Activated naive CD4-positive, alpha-beta T cell treated with anti-CD3 and anti-CD28 coated beads for 36 hours (primary cell): ENCODE results near the gene NID1. TPM values are rescaled to one million over a fixed set of nuclear protein-coding genes. Genes with fewer than 3 reads are reported as not detected.

Experiments used
- CTCF ChIA-PET: fragments of 350-600 bp; sonication (Branson Sonifier 250); formaldehyde crosslinking; loops from one replicate; lab custom pipeline; 2021; ENCODE audit warnings: antibody characterized with exemption; lab: Charles Lee
- DNase-seq: peaks from one replicate; pipeline ENCODE4 v3.0.0-alpha.2; 2020
- H3K27ac Mint-ChIP-seq: one replicate; pipeline ENCODE4 v1.8.0; 2021; ENCODE audit warnings: mild to moderate bottlenecking, mixed read lengths
- H3K27me3 Mint-ChIP-seq: one replicate; pipeline ENCODE4 v1.8.0; 2021; ENCODE audit warnings: low read depth, mixed read lengths
- H3K36me3 Mint-ChIP-seq: one replicate; pipeline ENCODE4 v1.8.0; 2021; ENCODE audit warnings: low read depth, mixed read lengths
- H3K4me1 Mint-ChIP-seq: one replicate; pipeline ENCODE4 v1.8.0; 2021; ENCODE audit warnings: low read depth, mixed read lengths
- H3K4me3 Mint-ChIP-seq: one replicate; pipeline ENCODE4 v1.8.0; 2021; ENCODE audit warnings: mild to moderate bottlenecking, moderate library complexity, mixed read lengths
- H3K9me3 Mint-ChIP-seq: one replicate; pipeline ENCODE4 v1.8.0; 2021; ENCODE audit warnings: mixed read lengths
- intact Hi-C: fragments of 100-400 bp; cut with micrococcal nuclease; formaldehyde crosslinking; loops from one replicate; pipeline ENCODE4 v1.15.1; 2023
- total RNA-seq, 2 experiments: library from RNA; stranded (reverse); gene quantifications; one replicate each; pipeline ENCODE4 v1.2.3, GENCODE V29; 2021

NID1 gene
- total RNA-seq, 2 experiments from 2014 or later, result 0.10 TPM; not detected in 1

GRCh38 chr1:236060286-236060685 is 4.6 kb downstream of the NID1 start:
- peaks cover 10% of the 10 kb centered on the region for H3K4me1 Mint-ChIP-seq
- no peaks in the 10 kb centered on the region for H3K36me3 Mint-ChIP-seq
- peaks cover 33% of the 10 kb centered on the region for H3K27me3 Mint-ChIP-seq
- DNase-seq, result no peak
- intact Hi-C loops, result loop anchor here (10.0 kb wide), 3 partner anchors 145 to 415 kb away; partner anchors contain the start of gene GNG4
- no peaks in the 10 kb centered on the region for H3K9me3 Mint-ChIP-seq
- no peak overlapping the region for H3K27ac Mint-ChIP-seq
- CTCF ChIA-PET, result no interaction called here
- no peak overlapping the region for H3K4me3 Mint-ChIP-seq

GRCh38 chr1:236059011-236059410 is 5.9 kb downstream of the NID1 start:
- no peak overlapping the region for H3K27ac Mint-ChIP-seq
- CTCF ChIA-PET, result no interaction called here
- no peaks in the 10 kb centered on the region for H3K9me3 Mint-ChIP-seq
- peaks cover 26% of the 10 kb centered on the region for H3K27me3 Mint-ChIP-seq
- H3K4me3 Mint-ChIP-seq, result no peak overlapping the region
- DNase-seq, result no peak
- intact Hi-C loops, result no loop called here
- H3K4me1 Mint-ChIP-seq, result peaks cover 8% of the 10 kb centered on the region
- no peaks in the 10 kb centered on the region for H3K36me3 Mint-ChIP-seq

- no peaks in the 10 kb centered on the region for H3K9me3 Mint-ChIP-seq
- H3K27me3 Mint-ChIP-seq, result peaks cover 20% of the 10 kb centered on the region
- H3K4me3 Mint-ChIP-seq, result no peak overlapping the region
- H3K4me1 Mint-ChIP-seq, result peaks cover 7% of the 10 kb centered on the region
- CTCF ChIA-PET, result interaction anchor here (1.8 kb wide), 1 partner anchor 86 kb away, joined by 6 read pairs; no protein-coding TSS in a partner anchor
- peak; percentile 16 for DNase-seq
- intact Hi-C loops, result loop anchor here (1.0 kb wide), 1 partner anchor 9 kb away; no protein-coding TSS in a partner anchor
- no peaks in the 10 kb centered on the region for H3K36me3 Mint-ChIP-seq
- H3K27ac Mint-ChIP-seq, result no peak overlapping the region
Observed at GRCh38 chr1:236058141-236058934, 6.6 kb downstream of the NID1 start.

GRCh38 chr1:236057546-236057945 is 7.3 kb downstream of the NID1 start:
- Mint-ChIP-seq H3K27me3 (peaks cover 18% of the 10 kb centered on the region), H3K4me3 (no peak overlapping the region), H3K9me3 (no peaks in the 10 kb centered on the region), H3K27ac (no peak overlapping the region), H3K36me3 (no peaks in the 10 kb centered on the region), H3K4me1 (peaks cover 7% of the 10 kb centered on the region)
- CTCF ChIA-PET, result interaction anchor here (1.8 kb wide), 1 partner anchor 85 kb away, joined by 6 read pairs; no protein-coding TSS in a partner anchor
- intact Hi-C loops, result no loop called here
- DNase-seq, result no peak

GRCh38 chr1:236052232-236052993 is 12.5 kb downstream of the NID1 start:
- Mint-ChIP-seq H3K27ac (no peak overlapping the region), H3K36me3 (no peaks in the 10 kb centered on the region), H3K9me3 (no peaks in the 10 kb centered on the region), H3K4me3 (no peak overlapping the region), H3K4me1 (no peaks in the 10 kb centered on the region), H3K27me3 (peaks cover 10% of the 10 kb centered on the region)
- intact Hi-C loops, result no loop called here
- CTCF ChIA-PET, result interaction anchor here (0.6 to 0.7 kb wide), 3 partner anchors 24 to 196 kb away, joined by 3 to 6 read pairs (median 4); no protein-coding TSS in a partner anchor
- no peak for DNase-seq

- Mint-ChIP-seq H3K4me3 (no peak overlapping the region), H3K27me3 (peaks cover 10% of the 10 kb centered on the region), H3K4me1 (no peaks in the 10 kb centered on the region), H3K27ac (no peak overlapping the region), H3K36me3 (no peaks in the 10 kb centered on the region), H3K9me3 (no peaks in the 10 kb centered on the region)
- DNase-seq, result no peak
- intact Hi-C loops, result no loop called here
- CTCF ChIA-PET, result no interaction called here
Observed at GRCh38 chr1:236051242-236051791, 13.6 kb downstream of the NID1 start.

- H3K4me3 Mint-ChIP-seq, result no peak overlapping the region
- peaks cover 3% of the 10 kb centered on the region for H3K9me3 Mint-ChIP-seq
- no peaks in the 10 kb centered on the region for H3K4me1 Mint-ChIP-seq
- H3K27me3 Mint-ChIP-seq, result peaks cover 4% of the 10 kb centered on the region
- CTCF ChIA-PET, result no interaction called here
- intact Hi-C loops, result no loop called here
- no peak for DNase-seq
- no peak overlapping the region for H3K27ac Mint-ChIP-seq
- no peaks in the 10 kb centered on the region for H3K36me3 Mint-ChIP-seq
Observed at GRCh38 chr1:236045771-236046170, 19.1 kb downstream of the NID1 start.

- Mint-ChIP-seq H3K36me3 (no peaks in the 10 kb centered on the region), H3K9me3 (peaks cover 3% of the 10 kb centered on the region), H3K27ac (no peak overlapping the region), H3K4me1 (no peaks in the 10 kb centered on the region), H3K27me3 (peaks cover 4% of the 10 kb centered on the region), H3K4me3 (no peak overlapping the region)
- DNase-seq, result no peak
- CTCF ChIA-PET, result interaction anchor here (1.0 kb wide), 1 partner anchor 223 kb away, joined by 3 read pairs; no protein-coding TSS in a partner anchor
- intact Hi-C loops, result no loop called here
Observed at GRCh38 chr1:236044341-236044740, 20.5 kb downstream of the NID1 start.

- Mint-ChIP-seq H3K27ac (no peak overlapping the region), H3K4me3 (no peak overlapping the region), H3K4me1 (no peaks in the 10 kb centered on the region), H3K36me3 (no peaks in the 10 kb centered on the region), H3K9me3 (peaks cover 3% of the 10 kb centered on the region), H3K27me3 (peaks cover 2% of the 10 kb centered on the region)
- CTCF ChIA-PET, result interaction anchor here (1.2 kb wide), 1 partner anchor 70 kb away, joined by 3 read pairs; no protein-coding TSS in a partner anchor
- intact Hi-C loops, result no loop called here
- no peak for DNase-seq
Observed at GRCh38 chr1:236041631-236042618, 23.0 kb downstream of the NID1 start.

GRCh38 chr1:236039740-236040685 is 24.9 kb downstream of the NID1 start:
- no peak for DNase-seq
- Mint-ChIP-seq H3K36me3 (no peaks in the 10 kb centered on the region), H3K27ac (no peak overlapping the region), H3K4me3 (no peak overlapping the region), H3K4me1 (no peaks in the 10 kb centered on the region), H3K27me3 (peaks cover 2% of the 10 kb centered on the region), H3K9me3 (peaks cover 3% of the 10 kb centered on the region)
- intact Hi-C loops, result no loop called here
- CTCF ChIA-PET, result no interaction called here

- no peak for DNase-seq
- Mint-ChIP-seq H3K27me3 (peaks cover 2% of the 10 kb centered on the region), H3K36me3 (no peaks in the 10 kb centered on the region), H3K9me3 (peaks cover 1% of the 10 kb centered on the region), H3K4me3 (no peak overlapping the region), H3K27ac (no peak overlapping the region), H3K4me1 (no peaks in the 10 kb centered on the region)
- intact Hi-C loops, result no loop called here
- CTCF ChIA-PET, result no interaction called here
Observed at GRCh38 chr1:236038034-236038433, 26.9 kb downstream of the NID1 start.
